ENCODE results near the gene NGRN.
A peak's percentile ranks its signal among the peaks of the same experiment; 100 is the strongest.

The NGRN gene

GRCh38 chr15:90318591-90318990 lies 53.1 kb downstream of the NGRN start:
- DNase-seq (ENCODE audit: low read depth in 3 of 3): no peak

GRCh38 chr15:90320062-90320884 lies 54.8 kb downstream of the NGRN start:
- peak; percentile 39 to 54 (median 41) for DNase-seq (ENCODE audit: low read depth in 3 of 3)

- DNase-seq (ENCODE audit: low read depth in 3 of 3): no peak
Observed at GRCh38 chr15:90320885-90321278, 55.4 kb downstream of the NGRN start.
